Hepatocyte (in vitro differentiated cells): ENCODE data around the gene OR14J1. TPM values are rescaled to one million over a fixed set of nuclear protein-coding genes. Genes with fewer than 3 reads are reported as not detected.

Experiments used
- DNase-seq: peaks from one replicate; pipeline ENCODE4 v3.0.0-alpha.2; 2016; ENCODE audit warnings: low spot score
- H2AFZ ChIP-seq: fragments of 200-600 bp; sonication (generic); 2 replicates; pipeline ENCODE4 v1.6.0; 2016; ENCODE audit warnings: antibody characterized with exemption, mild to moderate bottlenecking
- H3K27ac ChIP-seq: fragments of 200-600 bp; sonication (generic); 2 replicates; pipeline ENCODE4 v1.5.1; 2016; ENCODE audit warnings: mild to moderate bottlenecking
- H3K27me3 ChIP-seq: fragments of 200-600 bp; sonication (generic); 2 replicates; pipeline ENCODE4 v1.6.1; 2016
- H3K36me3 ChIP-seq: fragments of 200-600 bp; sonication (generic); replicated peaks from 2 replicates; pipeline ENCODE4 v1.5.1; 2016; ENCODE audit warnings: low read depth; ENCODE audit not compliant: insufficient read depth
- H3K4me1 ChIP-seq: fragments of 200-600 bp; sonication (generic); 2 replicates; pipeline ENCODE4 v1.5.1; 2016; ENCODE audit warnings: mild to moderate bottlenecking, moderate library complexity; ENCODE audit not compliant: insufficient read depth
- H3K4me2 ChIP-seq: fragments of 200-600 bp; sonication (generic); 2 replicates; pipeline ENCODE4 v1.6.0; 2016
- H3K4me3 ChIP-seq: fragments of 200-600 bp; sonication (generic); 2 replicates; pipeline ENCODE4 v1.5.1; 2016; ENCODE audit warnings: mild to moderate bottlenecking
- H3K79me2 ChIP-seq: fragments of 200-600 bp; sonication (generic); 2 replicates; pipeline ENCODE4 v1.6.0; 2017; ENCODE audit warnings: mild to moderate bottlenecking
- H3K9me2 ChIP-seq: fragments of 200-600 bp; sonication (generic); replicated peaks from 2 replicates; pipeline ENCODE4 v1.6.0; 2017; ENCODE audit warnings: mild to moderate bottlenecking; ENCODE audit not compliant: insufficient read depth
- H3K9me3 ChIP-seq: fragments of 200-600 bp; sonication (generic); 2 replicates; pipeline ENCODE4 v1.5.1; 2016; ENCODE audit warnings: low read depth, mild to moderate bottlenecking
- H4K20me1 ChIP-seq: fragments of 200-600 bp; sonication (generic); 2 replicates; pipeline ENCODE4 v1.6.0; 2016; ENCODE audit warnings: mild to moderate bottlenecking; ENCODE audit not compliant: insufficient read depth, poor library complexity, severe bottlenecking
- EZH2 ChIP-seq: fragments of 200-600 bp; sonication (generic); IDR thresholded peaks from 2 replicates; pipeline ENCODE4 v1.6.1; 2016; ENCODE audit warnings: antibody characterized with exemption, mild to moderate bottlenecking, borderline replicate concordance
- EZH2phosphoT487 ChIP-seq: fragments of 200-600 bp; sonication (generic); IDR thresholded peaks from one replicate; pipeline ENCODE4 v1.6.1; 2018; ENCODE audit warnings: antibody characterized with exemption, mild to moderate bottlenecking, low read depth, moderate library complexity; ENCODE audit not compliant: unreplicated experiment, severe bottlenecking
- WGBS: methylation state at CpG from one replicate; pipeline ENCODE4 v1.1.6; 2016; ENCODE audit warnings: low lambda C conversion rate; ENCODE audit errors: missing lambda C conversion rate; 5-methylcytosine and 5-hydroxymethylcytosine counted together
- polyA plus RNA-seq: library from polyadenylated mRNA; unstranded; fragments of >200 nt; fragmentation: Nextera tagmentation; extraction: Ambion mirVana; gene quantifications from 2 replicates; pipeline ENCODE4 v1.2.1, GENCODE V29; 2016
- total RNA-seq: library from RNA; depleted of rRNA; stranded (reverse); fragments of >200 nt; gene quantifications from 2 replicates; pipeline ENCODE4 v1.2.3, GENCODE V29; 2014
- TF ChIP-seq, protein P1 (sequence below): fragments of 200-600 bp; sonication (generic); IDR thresholded peaks from 2 replicates; pipeline ENCODE4 v1.5.1; 2016; ENCODE audit warnings: antibody characterized with exemption, mild to moderate bottlenecking; ENCODE audit not compliant: poor library complexity

OR14J1 gene
- total and polyA plus RNA-seq, 2 experiments from 2014 or later, result not detected

DNA sequence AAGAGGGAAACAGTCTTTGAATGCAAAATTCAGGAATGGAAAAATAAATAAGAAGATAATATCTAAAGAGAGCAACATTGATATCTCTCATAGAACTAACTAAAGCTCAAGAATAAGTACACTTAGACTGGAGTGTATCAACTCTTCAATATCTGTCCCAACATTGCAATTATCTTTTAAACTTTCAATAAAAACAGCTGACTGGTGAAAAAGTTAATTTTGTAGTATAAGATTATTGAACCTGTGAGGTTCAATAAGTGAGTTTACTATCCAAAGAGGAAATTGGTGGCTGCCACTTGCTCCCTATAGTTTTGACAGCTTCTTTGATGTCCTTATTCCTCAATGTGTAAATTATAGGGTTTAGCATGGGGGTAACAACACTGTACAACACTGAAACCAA lies 53.5 kb downstream of the OR14J1 start:
- H3K36me3 ChIP-seq, result no peaks in the 10 kb centered on the region
- no peaks in the 10 kb centered on the region for H4K20me1 ChIP-seq
- H3K27ac ChIP-seq, result no peak overlapping the region
- H3K4me3 ChIP-seq, result no peak overlapping the region
- no peaks in the 10 kb centered on the region for H3K4me1 ChIP-seq
- no peak for TF ChIP-seq EZH2
- TF ChIP-seq, protein P1, sequence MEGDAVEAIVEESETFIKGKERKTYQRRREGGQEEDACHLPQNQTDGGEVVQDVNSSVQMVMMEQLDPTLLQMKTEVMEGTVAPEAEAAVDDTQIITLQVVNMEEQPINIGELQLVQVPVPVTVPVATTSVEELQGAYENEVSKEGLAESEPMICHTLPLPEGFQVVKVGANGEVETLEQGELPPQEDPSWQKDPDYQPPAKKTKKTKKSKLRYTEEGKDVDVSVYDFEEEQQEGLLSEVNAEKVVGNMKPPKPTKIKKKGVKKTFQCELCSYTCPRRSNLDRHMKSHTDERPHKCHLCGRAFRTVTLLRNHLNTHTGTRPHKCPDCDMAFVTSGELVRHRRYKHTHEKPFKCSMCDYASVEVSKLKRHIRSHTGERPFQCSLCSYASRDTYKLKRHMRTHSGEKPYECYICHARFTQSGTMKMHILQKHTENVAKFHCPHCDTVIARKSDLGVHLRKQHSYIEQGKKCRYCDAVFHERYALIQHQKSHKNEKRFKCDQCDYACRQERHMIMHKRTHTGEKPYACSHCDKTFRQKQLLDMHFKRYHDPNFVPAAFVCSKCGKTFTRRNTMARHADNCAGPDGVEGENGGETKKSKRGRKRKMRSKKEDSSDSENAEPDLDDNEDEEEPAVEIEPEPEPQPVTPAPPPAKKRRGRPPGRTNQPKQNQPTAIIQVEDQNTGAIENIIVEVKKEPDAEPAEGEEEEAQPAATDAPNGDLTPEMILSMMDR, result no peak
- TF ChIP-seq EZH2phosphoT487, result no peak
- H3K79me2 ChIP-seq, result no peaks in the 10 kb centered on the region
- H2AFZ ChIP-seq, result no peak overlapping the region
- H3K9me3 ChIP-seq, result no peaks in the 10 kb centered on the region
- H3K4me2 ChIP-seq, result no peak overlapping the region
- H3K27me3 ChIP-seq, result no peaks in the 10 kb centered on the region
- no peaks in the 10 kb centered on the region for H3K9me2 ChIP-seq
- DNase-seq, result no peak

DNA sequence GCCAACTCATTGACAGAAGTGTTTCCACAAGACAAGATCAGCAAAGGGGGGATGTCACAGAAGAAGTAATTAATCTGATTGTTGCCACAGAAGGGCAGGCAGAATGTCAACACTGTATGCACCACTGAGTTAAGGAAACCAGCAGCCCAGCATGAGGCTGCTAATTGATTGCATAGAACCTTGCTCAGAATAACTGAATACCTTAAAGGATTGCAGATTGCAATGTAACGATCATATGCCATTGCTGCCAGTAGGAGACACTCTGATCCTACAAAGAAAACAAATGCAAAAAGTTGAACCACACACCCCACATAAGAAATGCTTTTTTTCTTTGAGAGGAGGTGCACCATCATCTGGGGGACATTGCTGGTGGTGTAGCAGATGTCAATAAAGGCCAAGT lies 54.1 kb downstream of the OR14J1 start:
- Histone ChIP-seq H3K36me3 (no peaks in the 10 kb centered on the region), H2AFZ (no peak overlapping the region)
- WGBS, result 55% methylated on average over 1 of the region's 1 CpG

More for the DNA sequence above, 54.1 kb downstream of the OR14J1 start:
- no peak for DNase-seq
- no peaks in the 10 kb centered on the region for H3K9me2 ChIP-seq
- H3K27me3 ChIP-seq, result no peaks in the 10 kb centered on the region
- no peaks in the 10 kb centered on the region for H4K20me1 ChIP-seq
- no peaks in the 10 kb centered on the region for H3K79me2 ChIP-seq
- H3K4me2 ChIP-seq, result no peak overlapping the region
- no peak overlapping the region for H3K27ac ChIP-seq
- H3K4me3 ChIP-seq, result no peak overlapping the region
- H3K4me1 ChIP-seq, result no peaks in the 10 kb centered on the region
- H3K9me3 ChIP-seq, result no peaks in the 10 kb centered on the region
- TF ChIP-seq, protein P1, result no peak
- no peak for TF ChIP-seq EZH2phosphoT487
- TF ChIP-seq EZH2, result no peak

Other genes starting within 250 kb of the OR14J1 start
- gene OR2B3, start 214.4 kb upstream of the OR14J1 start, total RNA-seq, result not detected in 2 replicates
- gene OR2B3, start 214.4 kb upstream of the OR14J1 start, polyA plus RNA-seq, result not detected in 2 replicates
- not detected in 2 replicates for gene OR2J1, start 202.2 kb upstream of the OR14J1 start, total RNA-seq
- gene OR2J1, start 202.2 kb upstream of the OR14J1 start, polyA plus RNA-seq, result not detected in 2 replicates
- gene OR2J3, start 193.6 kb upstream of the OR14J1 start, total RNA-seq, result not detected in 2 replicates
- gene OR2J3, start 193.6 kb upstream of the OR14J1 start, polyA plus RNA-seq, result not detected in 2 replicates
- not detected in 2 replicates for gene OR2J2, start 130.8 kb upstream of the OR14J1 start, total RNA-seq
- not detected in 2 replicates for gene OR2J2, start 130.8 kb upstream of the OR14J1 start, polyA plus RNA-seq
- not detected in 2 replicates for gene OR5V1, start 67.2 kb downstream of the OR14J1 start, total RNA-seq
- gene OR5V1, start 67.2 kb downstream of the OR14J1 start, polyA plus RNA-seq, result not detected in 2 replicates
- not detected in 2 replicates for gene OR12D3, start 73.6 kb downstream of the OR14J1 start, total RNA-seq
- gene OR12D3, start 73.6 kb downstream of the OR14J1 start, polyA plus RNA-seq, result not detected in 2 replicates
- gene OR12D2, start 93.9 kb downstream of the OR14J1 start, total RNA-seq, result not detected in 2 replicates
- not detected in 2 replicates for gene OR12D2, start 93.9 kb downstream of the OR14J1 start, polyA plus RNA-seq
- gene OR12D1, start 113.2 kb downstream of the OR14J1 start, total RNA-seq, result not detected in 2 replicates
- gene OR12D1, start 113.2 kb downstream of the OR14J1 start, polyA plus RNA-seq, result not detected in 2 replicates
- not detected in 2 replicates for gene OR10C1, start 137.6 kb downstream of the OR14J1 start, total RNA-seq
- gene OR10C1, start 137.6 kb downstream of the OR14J1 start, polyA plus RNA-seq, result not detected in 2 replicates
- gene OR11A1, start 155.4 kb downstream of the OR14J1 start, total RNA-seq, result not detected in 2 replicates
- gene OR11A1, start 155.4 kb downstream of the OR14J1 start, polyA plus RNA-seq, result not detected in 2 replicates
- gene OR2H1, start 155.5 kb downstream of the OR14J1 start, total RNA-seq, result not detected in 2 replicates
- not detected in 2 replicates for gene OR2H1, start 155.5 kb downstream of the OR14J1 start, polyA plus RNA-seq
- gene MAS1L, start 186.3 kb downstream of the OR14J1 start, total RNA-seq, result not detected in 2 replicates
- gene MAS1L, start 186.3 kb downstream of the OR14J1 start, polyA plus RNA-seq, result not detected in 2 replicates